Measurements from ENCODE around the gene RCOR2.

The RCOR2 gene

GRCh38 chr11:63923319-63923718, 6.4 kb upstream of the RCOR2 start:
- no peak overlapping the region for H2BK120ac ChIP-seq (ENCODE audit: low read depth, low read length)
- no peaks in the 10 kb centered on the region for H3K36me3 ChIP-seq (ENCODE audit: control insufficient read depth in 1 of 2, insufficient read depth in 2 of 2, low read depth in 1 of 2, low read length in 2 of 2)
- H3K4me1 ChIP-seq (ENCODE audit: control insufficient read depth, insufficient read depth, low read depth, low read length) = peaks cover 27% of the 10 kb centered on the region
- H2BK5ac ChIP-seq (ENCODE audit: low read depth, low read length, poor library complexity, severe bottlenecking) = no peak overlapping the region
- H2BK12ac ChIP-seq (ENCODE audit: low read length in 2 of 2) = no peak overlapping the region
- H2AFZ ChIP-seq (ENCODE audit: low read depth, low read length) = no peak overlapping the region
- no peak overlapping the region for H4K91ac ChIP-seq (ENCODE audit: low read length)
- H3K4me3 ChIP-seq (ENCODE audit: insufficient read depth in 1 of 2, low read depth in 1 of 2, low read length in 2 of 2) = no peak overlapping the region
- H4K8ac ChIP-seq (ENCODE audit: low read length) = no peak overlapping the region
- H3K9me3 ChIP-seq (ENCODE audit: control insufficient read depth, low read length) = no peaks in the 10 kb centered on the region
- no peak overlapping the region for H3K9ac ChIP-seq (ENCODE audit: low read length)
- H2AK5ac ChIP-seq (ENCODE audit: low read length, severe bottlenecking) = no peak overlapping the region
- H3K27ac ChIP-seq (ENCODE audit: low read length, poor library complexity, severe bottlenecking) = no peak overlapping the region
- WGBS = 72% methylated on average over 4 of the region's 4 CpGs
- H3K4ac ChIP-seq (ENCODE audit: low read depth in 1 of 2, low read length in 2 of 2) = no peak overlapping the region
- no peak overlapping the region for H3K23ac ChIP-seq (ENCODE audit: low read length in 2 of 2)
- no peak overlapping the region for H3K18ac ChIP-seq (ENCODE audit: low read depth in 1 of 2, low read length in 2 of 2)
- DNase-seq = no peak
- no peaks in the 10 kb centered on the region for H3K79me1 ChIP-seq (replicated peaks; ENCODE audit: low read length, poor library complexity, severe bottlenecking)
- H2BK15ac ChIP-seq (ENCODE audit: low read depth, poor library complexity, severe bottlenecking) = no peak overlapping the region
- H3K27me3 ChIP-seq (ENCODE audit: control insufficient read depth in 1 of 2, insufficient read depth in 1 of 2, low read length in 2 of 2) = peaks cover 26 to 33% of the 10 kb centered on the region in 2 experiments
- no peak overlapping the region for H3K4me2 ChIP-seq (ENCODE audit: low read length, poor library complexity, severe bottlenecking)
- no peak overlapping the region for H3K14ac ChIP-seq (ENCODE audit: low read length in 2 of 2)

DNA sequence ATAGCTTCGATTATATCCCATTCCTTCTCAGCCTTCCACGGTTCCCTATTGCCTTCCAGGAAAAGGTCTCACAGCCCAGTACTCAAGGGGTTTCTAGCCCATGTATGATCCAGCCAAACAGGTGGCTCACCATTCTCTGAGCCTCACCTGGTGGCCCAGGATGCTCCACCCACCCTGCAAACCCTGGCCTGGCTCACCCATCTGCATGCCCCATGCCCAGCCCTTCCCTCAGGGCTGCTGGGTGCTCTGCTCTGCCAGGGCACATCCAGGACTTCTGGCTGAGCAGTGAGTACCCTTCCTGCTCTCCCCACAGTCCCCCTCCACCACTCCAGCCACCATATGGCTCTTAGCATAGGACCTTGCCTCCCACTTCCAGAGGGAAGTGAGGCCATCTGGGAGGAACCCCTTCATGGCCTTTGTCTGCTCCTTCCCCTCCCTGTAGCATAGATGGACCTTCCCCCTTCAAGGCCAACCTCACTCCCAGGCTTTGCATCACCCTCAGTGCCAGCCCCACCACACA, 5.8 kb upstream of the RCOR2 start:
- H4K91ac ChIP-seq (ENCODE audit: low read length) = no peak overlapping the region
- 90% methylated on average over 2 of the region's 2 CpGs for WGBS

GRCh38 chr11:63920939-63921417, 4.0 kb upstream of the RCOR2 start:
- Histone ChIP-seq H2BK5ac (ENCODE audit: low read depth, low read length, poor library complexity, severe bottlenecking) (no peak overlapping the region), H3K9me3 (ENCODE audit: control insufficient read depth, low read length) (no peaks in the 10 kb centered on the region), H3K36me3 (ENCODE audit: control insufficient read depth in 1 of 2, insufficient read depth in 2 of 2, low read depth in 1 of 2, low read length in 2 of 2) (no peaks in the 10 kb centered on the region), H3K4me3 (ENCODE audit: insufficient read depth in 1 of 2, low read depth in 1 of 2, low read length in 2 of 2) (no peak overlapping the region), H3K9ac (ENCODE audit: low read length) (no peak overlapping the region), H3K79me1 (replicated peaks; ENCODE audit: low read length, poor library complexity, severe bottlenecking) (no peaks in the 10 kb centered on the region), H3K4ac (ENCODE audit: low read depth in 1 of 2, low read length in 2 of 2) (no peak overlapping the region), H3K27ac (ENCODE audit: low read length, poor library complexity, severe bottlenecking) (no peak overlapping the region), H2BK15ac (ENCODE audit: low read depth, poor library complexity, severe bottlenecking) (peak overlapping the region; percentile 29), H4K8ac (ENCODE audit: low read length) (no peak overlapping the region), H2BK12ac (ENCODE audit: low read length in 2 of 2) (peak overlapping the region in 1 of 2 experiments; percentile 33), H3K27me3 (ENCODE audit: control insufficient read depth in 1 of 2, insufficient read depth in 1 of 2, low read length in 2 of 2) (peaks cover 13 to 26% of the 10 kb centered on the region in 2 experiments), H3K23ac (ENCODE audit: low read length in 2 of 2) (no peak overlapping the region), H3K4me2 (ENCODE audit: low read length, poor library complexity, severe bottlenecking) (no peak overlapping the region), H3K4me1 (ENCODE audit: control insufficient read depth, insufficient read depth, low read depth, low read length) (peaks cover 46% of the 10 kb centered on the region), H2AK5ac (ENCODE audit: low read length, severe bottlenecking) (peak overlapping the region; percentile 43), H2AFZ (ENCODE audit: low read depth, low read length) (no peak overlapping the region), H3K14ac (ENCODE audit: low read length in 2 of 2) (no peak overlapping the region), H3K18ac (ENCODE audit: low read depth in 1 of 2, low read length in 2 of 2) (peak overlapping the region in 1 of 2 experiments; percentile 69), H4K91ac (ENCODE audit: low read length) (no peak overlapping the region), H2BK120ac (ENCODE audit: low read depth, low read length) (no peak overlapping the region)
- 40% methylated on average over 14 of the region's 14 CpGs for WGBS
- no peak for DNase-seq

More for the DNA sequence above, 5.8 kb upstream of the RCOR2 start:
- no peaks in the 10 kb centered on the region for H3K79me1 ChIP-seq (replicated peaks; ENCODE audit: low read length, poor library complexity, severe bottlenecking)
- no peak overlapping the region for H2AK5ac ChIP-seq (ENCODE audit: low read length, severe bottlenecking)
- H3K18ac ChIP-seq (ENCODE audit: low read depth in 1 of 2, low read length in 2 of 2) = no peak overlapping the region
- H3K27ac ChIP-seq (ENCODE audit: low read length, poor library complexity, severe bottlenecking) = no peak overlapping the region
- H3K36me3 ChIP-seq (ENCODE audit: control insufficient read depth in 1 of 2, insufficient read depth in 2 of 2, low read depth in 1 of 2, low read length in 2 of 2) = no peaks in the 10 kb centered on the region
- no peak overlapping the region for H2BK5ac ChIP-seq (ENCODE audit: low read depth, low read length, poor library complexity, severe bottlenecking)
- no peaks in the 10 kb centered on the region for H3K9me3 ChIP-seq (ENCODE audit: control insufficient read depth, low read length)
- no peak overlapping the region for H3K23ac ChIP-seq (ENCODE audit: low read length in 2 of 2)
- no peak overlapping the region for H2AFZ ChIP-seq (ENCODE audit: low read depth, low read length)
- no peak for DNase-seq
- H3K4me1 ChIP-seq (ENCODE audit: control insufficient read depth, insufficient read depth, low read depth, low read length) = peaks cover 33% of the 10 kb centered on the region
- no peak overlapping the region for H3K9ac ChIP-seq (ENCODE audit: low read length)
- peaks cover 22 to 27% of the 10 kb centered on the region in 2 experiments for H3K27me3 ChIP-seq (ENCODE audit: control insufficient read depth in 1 of 2, insufficient read depth in 1 of 2, low read length in 2 of 2)
- peak overlapping the region in 1 of 2 experiments; percentile 6 for H2BK12ac ChIP-seq (ENCODE audit: low read length in 2 of 2)
- H3K14ac ChIP-seq (ENCODE audit: low read length in 2 of 2) = no peak overlapping the region
- H3K4ac ChIP-seq (ENCODE audit: low read depth in 1 of 2, low read length in 2 of 2) = no peak overlapping the region
- H2BK120ac ChIP-seq (ENCODE audit: low read depth, low read length) = no peak overlapping the region
- H3K4me3 ChIP-seq (ENCODE audit: insufficient read depth in 1 of 2, low read depth in 1 of 2, low read length in 2 of 2) = no peak overlapping the region
- H2BK15ac ChIP-seq (ENCODE audit: low read depth, poor library complexity, severe bottlenecking) = no peak overlapping the region
- H4K8ac ChIP-seq (ENCODE audit: low read length) = no peak overlapping the region
- no peak overlapping the region for H3K4me2 ChIP-seq (ENCODE audit: low read length, poor library complexity, severe bottlenecking)

DNA sequence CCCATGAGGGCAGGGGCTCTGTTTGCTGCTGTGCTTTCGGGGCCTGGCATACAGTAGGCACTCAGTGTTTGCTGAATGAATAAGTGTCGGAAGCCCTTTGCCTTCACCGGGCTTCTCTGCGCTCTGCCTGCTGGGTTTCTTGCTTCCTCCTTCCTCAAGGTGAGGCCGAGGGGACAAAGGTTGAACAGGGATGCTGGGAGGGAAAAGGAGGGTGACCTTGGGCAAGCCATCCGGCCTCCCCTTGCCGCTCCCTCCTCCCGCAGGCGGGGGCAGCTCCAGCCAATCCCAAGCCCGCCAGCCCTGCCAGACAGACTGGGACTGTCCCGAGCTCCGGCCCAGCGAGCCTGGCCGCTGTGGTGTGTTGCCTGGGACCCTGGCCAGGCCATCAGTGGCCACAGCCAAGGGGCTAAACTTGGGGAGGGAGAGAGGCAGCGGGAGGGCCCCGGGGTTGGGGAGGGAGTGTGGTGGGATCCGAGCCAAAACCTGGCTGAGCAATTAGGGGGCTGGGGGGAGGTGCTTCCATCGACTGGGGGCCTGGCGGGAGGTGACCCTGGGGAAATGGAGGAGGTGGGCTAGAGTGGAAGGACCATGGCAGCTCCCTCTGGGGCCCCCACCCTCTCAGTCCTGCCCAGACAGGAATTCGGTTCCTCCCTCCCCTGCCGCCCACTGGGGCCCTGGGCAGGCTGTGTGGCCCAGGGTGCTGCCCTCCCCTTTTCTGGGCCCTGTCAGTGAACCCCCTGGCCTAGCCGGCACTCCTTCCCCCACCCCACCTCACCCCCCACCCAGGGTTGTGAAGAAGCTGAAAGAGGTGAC, 3.4 kb upstream of the RCOR2 start:
- peak overlapping the region; percentile 22 to 75 for H3K4ac ChIP-seq (ENCODE audit: low read depth in 1 of 2, low read length in 2 of 2)
- H3K9ac ChIP-seq (ENCODE audit: low read length) = peak overlapping the region; percentile 73
- H2BK5ac ChIP-seq (ENCODE audit: low read depth, low read length, poor library complexity, severe bottlenecking) = no peak overlapping the region
- H3K27me3 ChIP-seq (ENCODE audit: control insufficient read depth in 1 of 2, insufficient read depth in 1 of 2, low read length in 2 of 2) = peaks cover 10 to 25% of the 10 kb centered on the region in 2 experiments
- H3K14ac ChIP-seq (ENCODE audit: low read length in 2 of 2) = peak overlapping the region in 1 of 2 experiments; percentile 9
- H3K4me1 ChIP-seq (ENCODE audit: control insufficient read depth, insufficient read depth, low read depth, low read length) = peaks cover 51% of the 10 kb centered on the region
- H3K36me3 ChIP-seq (ENCODE audit: control insufficient read depth in 1 of 2, insufficient read depth in 2 of 2, low read depth in 1 of 2, low read length in 2 of 2) = no peaks in the 10 kb centered on the region
- H2AFZ ChIP-seq (ENCODE audit: low read depth, low read length) = peak overlapping the region; percentile 24
- H3K79me1 ChIP-seq (replicated peaks; ENCODE audit: low read length, poor library complexity, severe bottlenecking) = no peaks in the 10 kb centered on the region
- peak overlapping the region; percentile 44 for H2BK15ac ChIP-seq (ENCODE audit: low read depth, poor library complexity, severe bottlenecking)
- H4K91ac ChIP-seq (ENCODE audit: low read length) = peak overlapping the region; percentile 96
- H3K23ac ChIP-seq (ENCODE audit: low read length in 2 of 2) = no peak overlapping the region
- H3K9me3 ChIP-seq (ENCODE audit: control insufficient read depth, low read length) = no peaks in the 10 kb centered on the region
- H3K18ac ChIP-seq (ENCODE audit: low read depth in 1 of 2, low read length in 2 of 2) = peak overlapping the region; percentile 82 to 87
- peak overlapping the region; percentile 44 for H2BK120ac ChIP-seq (ENCODE audit: low read depth, low read length)
- 42% methylated on average over 21 of the region's 22 CpGs for WGBS
- H3K27ac ChIP-seq (ENCODE audit: low read length, poor library complexity, severe bottlenecking) = peak overlapping the region; percentile 14
- DNase-seq = no peak
- H2BK12ac ChIP-seq (ENCODE audit: low read length in 2 of 2) = peak overlapping the region; percentile 20 to 57
- peak overlapping the region; percentile 78 for H2AK5ac ChIP-seq (ENCODE audit: low read length, severe bottlenecking)
- H3K4me2 ChIP-seq (ENCODE audit: low read length, poor library complexity, severe bottlenecking) = peak overlapping the region; percentile 48
- peak overlapping the region; percentile 98 for H4K8ac ChIP-seq (ENCODE audit: low read length)
- no peak overlapping the region for H3K4me3 ChIP-seq (ENCODE audit: insufficient read depth in 1 of 2, low read depth in 1 of 2, low read length in 2 of 2)

Data from mesenchymal stem cell (in vitro differentiated cells and primary cell).